GM18526 (cell line): ENCODE results near the gene TICAM1.
A peak's percentile ranks its signal among the peaks of the same experiment; 100 is the strongest.

Experiments
- POLR2A ChIP-seq: IDR thresholded peaks from 3 replicates; pipeline ENCODE4 v1.6.1; 2011; ENCODE audit not compliant: insufficient read length; ENCODE audit errors: extremely low read depth

TICAM1 gene

DNA sequence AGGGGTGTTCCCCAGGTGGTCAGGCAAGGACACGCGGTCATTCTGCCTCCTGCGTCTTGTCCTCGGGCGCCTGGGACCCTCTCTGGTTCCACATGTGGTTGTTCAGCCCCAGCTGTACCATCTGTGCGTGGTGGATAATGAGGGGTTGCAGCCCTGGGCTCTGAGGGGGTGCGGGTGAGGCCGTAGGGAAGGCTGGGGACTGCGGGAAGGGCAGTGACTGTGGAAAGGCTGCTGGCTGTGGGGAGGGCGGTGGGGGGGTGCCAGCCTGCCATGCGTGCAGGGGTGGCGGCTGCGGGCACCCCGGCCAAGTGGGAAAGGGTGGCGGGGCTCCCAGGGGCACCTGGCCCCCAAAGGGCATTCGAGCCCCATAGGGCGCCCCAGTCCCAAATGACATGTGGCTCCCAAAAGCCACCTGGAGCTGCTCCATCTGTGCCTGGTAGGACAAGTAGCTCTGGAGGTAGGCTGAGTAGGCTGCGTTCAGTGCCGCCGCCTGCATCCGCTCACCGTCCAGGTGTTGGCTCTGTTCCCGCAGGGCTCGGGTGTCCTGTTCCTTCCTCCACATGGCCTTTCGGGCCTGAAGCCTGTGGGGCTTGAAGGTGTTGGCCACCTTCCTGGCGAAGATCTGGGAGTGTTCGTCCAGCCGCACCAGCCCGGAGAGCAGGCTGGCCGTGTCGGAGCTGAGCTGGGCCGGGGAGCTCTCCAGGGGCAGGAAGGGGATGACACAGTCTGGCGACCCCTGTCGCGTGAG is 15.1 kb downstream of the TICAM1 start:
- no peak for TF ChIP-seq POLR2A

DNA sequence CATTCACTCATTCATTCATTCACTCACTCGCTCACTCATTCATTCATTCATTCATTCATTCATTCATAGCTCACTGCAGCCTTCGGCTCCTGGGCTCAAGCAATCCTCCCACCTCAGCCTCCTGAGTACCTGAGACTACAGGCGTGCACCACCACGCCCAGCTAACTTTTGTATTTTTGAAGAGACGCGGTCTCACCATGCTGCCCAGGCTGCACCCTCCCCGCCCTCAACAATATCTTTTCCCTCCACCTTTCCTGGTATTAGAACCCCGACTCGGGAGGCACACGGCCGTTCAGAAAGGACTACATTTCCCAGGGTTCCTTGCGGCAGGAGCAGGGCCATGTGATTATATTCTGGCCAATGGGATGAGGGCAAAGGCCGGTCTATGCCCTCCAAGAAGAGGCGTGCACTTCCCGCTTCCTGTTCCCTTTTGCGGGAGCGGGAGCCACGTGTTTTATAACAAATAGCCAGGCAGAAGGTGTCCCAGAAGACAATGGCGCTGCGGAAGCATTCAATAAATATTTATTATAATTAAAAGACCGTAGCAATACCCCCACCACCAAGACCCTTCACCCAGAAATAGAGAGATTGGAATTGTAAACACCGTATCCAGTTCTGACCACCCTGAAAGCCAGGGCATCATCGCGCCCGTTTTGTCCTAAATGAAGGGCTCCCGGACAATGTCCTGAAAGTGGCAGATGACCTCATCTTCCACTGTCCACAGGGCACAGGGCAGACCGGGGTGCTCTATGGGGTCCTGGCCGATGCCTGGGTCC is 15.9 kb downstream of the TICAM1 start:
- no peak for TF ChIP-seq POLR2A

DNA sequence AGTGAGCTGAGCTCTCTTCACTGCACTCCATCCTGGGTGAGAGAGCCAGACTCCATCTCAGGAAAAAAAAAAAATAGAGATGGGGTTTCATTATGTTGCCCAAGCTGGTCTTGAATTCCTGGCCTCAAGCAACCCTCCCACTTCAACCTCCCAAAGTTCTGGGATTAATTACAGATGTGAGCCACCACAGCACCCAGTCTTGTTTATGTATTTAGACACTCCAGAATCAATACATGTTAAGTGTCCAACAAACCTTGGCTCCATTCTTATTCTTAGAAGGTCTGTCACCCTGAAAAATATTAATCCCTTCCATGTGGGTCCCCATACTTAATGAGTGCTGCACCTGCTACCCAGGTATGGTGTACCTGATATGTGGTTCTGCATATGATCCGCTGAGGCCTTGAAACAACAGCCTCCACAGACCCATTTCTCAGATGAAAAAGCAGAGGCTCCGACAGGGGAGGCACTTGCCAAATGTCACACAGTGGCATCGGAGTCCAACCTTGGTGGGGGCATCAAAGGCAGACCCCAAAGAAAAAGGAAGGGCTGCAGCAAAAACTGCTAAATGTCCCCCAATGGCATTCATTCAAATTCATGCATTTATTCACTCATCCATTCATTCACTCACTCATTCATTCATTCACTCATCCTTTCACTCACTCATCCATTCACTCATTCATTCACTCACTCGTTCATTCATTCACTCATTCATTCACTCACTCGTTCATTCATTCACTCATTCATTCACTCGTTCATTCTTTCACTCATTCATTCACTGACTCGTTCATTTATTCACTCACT is 16.7 kb downstream of the TICAM1 start:
- TF ChIP-seq POLR2A = no peak

DNA sequence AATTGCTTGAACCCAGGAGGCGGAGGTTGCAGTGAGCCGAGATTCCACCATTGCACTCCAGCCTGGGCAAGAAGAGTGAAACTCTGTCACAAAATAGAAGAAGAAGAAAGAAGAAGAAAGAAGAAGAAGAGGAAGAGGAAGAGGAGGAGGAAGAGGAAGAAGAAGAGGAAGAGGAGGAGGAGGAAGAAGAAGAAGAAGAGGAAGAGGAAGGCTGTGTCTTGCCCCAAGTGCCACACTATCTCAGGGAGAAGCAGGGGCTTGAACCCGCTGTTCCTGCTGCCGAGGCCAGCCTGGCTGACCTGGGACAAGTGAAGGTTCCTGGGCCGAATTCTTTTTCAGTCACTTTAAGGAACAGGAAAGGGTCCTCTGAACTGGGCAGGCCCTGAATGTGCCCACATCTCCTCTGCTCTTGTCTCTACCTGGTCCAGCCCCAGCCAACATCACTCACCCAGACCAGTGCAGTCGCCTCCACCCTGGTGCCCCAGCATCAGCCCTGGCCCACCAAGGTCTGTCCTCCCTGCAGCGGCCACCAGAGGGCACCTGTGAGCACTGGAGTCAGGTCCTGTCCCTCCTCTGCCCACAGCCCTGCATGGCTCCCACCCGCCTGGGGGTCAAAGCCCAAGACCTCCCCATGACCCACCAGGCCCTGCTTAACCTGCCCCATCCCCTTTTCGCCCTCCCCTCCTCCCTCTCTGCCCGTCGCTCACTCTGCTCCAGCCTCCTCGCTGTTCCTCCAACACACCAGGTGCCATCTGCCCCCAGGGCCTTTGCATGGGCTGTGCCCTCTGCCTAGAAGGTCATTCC is 20.0 kb downstream of the TICAM1 start:
- TF ChIP-seq POLR2A = no peak

DNA sequence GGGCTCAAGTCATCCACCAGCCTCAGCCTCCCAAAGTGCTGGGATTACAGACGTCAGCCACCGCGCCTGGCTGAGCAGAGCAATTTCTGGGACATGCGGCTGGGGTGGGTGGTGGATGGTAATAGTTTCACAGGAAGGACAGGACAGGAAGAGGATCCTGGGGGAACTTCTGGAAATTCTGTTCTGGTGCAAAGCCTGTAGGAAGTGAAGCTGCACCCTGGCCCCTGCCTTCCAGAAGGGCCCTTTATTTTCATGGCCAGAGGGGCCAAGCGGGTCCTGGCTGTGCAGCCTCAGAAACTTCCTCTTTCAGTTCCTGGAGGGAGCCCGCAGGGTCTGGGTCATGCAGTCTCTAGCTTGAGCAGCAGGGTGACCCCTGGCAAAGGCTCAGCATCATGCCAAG is 24.3 kb downstream of the TICAM1 start:
- TF ChIP-seq POLR2A = no peak

DNA sequence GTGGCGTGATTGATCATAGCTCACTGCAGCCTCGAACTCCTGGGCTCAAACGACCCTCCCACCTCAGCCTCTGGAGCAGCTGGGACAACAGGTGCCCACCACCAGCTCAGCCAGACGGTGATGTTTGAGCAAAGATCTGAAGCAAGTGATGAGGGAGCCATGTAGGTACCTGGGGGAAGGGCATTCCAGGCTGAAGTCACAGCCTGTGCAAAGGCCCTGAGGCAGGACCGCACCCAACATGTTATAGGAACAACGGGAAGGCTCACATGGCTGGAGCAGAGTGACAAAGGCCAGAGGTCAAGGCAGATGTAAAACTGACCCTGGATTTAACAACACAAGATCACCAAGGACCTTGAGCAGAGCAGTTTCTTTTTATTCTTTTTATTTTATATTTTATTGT is 25.1 kb downstream of the TICAM1 start:
- TF ChIP-seq POLR2A = no peak

DNA sequence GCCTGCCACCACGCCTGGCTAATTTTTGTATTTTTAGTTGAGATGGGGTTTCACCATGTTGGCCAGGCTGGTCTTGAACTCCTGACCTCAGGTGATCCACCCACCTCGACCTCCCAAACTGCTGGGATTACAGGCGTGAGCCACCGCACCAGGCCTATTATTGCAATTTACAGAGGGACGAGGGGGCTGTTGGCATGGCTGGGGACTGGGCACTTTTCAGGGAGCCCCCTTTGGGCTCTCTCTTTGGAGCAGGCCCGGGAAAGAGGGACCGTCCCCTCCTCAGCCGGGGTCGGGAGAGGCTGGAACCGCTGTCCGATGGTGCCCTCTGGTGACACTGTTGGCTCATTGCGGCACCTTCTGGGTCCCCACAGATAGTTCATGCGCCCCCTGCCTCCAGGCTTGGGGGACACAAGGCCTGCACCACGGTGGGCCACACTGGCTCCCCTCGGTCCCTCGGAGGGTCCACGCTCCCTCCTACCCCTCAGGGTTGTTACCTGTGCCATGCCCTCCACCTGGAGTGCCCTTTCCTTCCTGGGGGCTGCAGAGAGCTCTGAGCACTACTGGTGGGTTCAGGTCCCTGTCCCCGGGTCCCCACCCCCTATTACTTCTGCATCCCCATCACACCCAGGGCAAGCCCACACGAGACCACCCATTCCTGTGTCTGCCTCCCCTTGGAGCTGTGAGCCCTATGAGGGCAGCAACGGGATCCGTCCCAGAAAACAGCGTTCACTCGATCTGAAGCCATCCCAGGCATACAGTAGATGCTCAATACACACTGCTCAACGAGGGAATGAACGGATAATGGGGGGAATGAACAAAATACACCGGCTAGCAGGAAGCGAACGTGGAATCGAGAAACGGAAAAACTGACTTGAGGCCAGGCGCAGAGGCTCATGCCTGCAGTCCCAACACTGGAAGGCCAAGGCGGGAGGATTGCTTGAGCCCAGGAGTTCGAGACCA is 27.5 kb downstream of the TICAM1 start:
- TF ChIP-seq POLR2A = no peak

DNA sequence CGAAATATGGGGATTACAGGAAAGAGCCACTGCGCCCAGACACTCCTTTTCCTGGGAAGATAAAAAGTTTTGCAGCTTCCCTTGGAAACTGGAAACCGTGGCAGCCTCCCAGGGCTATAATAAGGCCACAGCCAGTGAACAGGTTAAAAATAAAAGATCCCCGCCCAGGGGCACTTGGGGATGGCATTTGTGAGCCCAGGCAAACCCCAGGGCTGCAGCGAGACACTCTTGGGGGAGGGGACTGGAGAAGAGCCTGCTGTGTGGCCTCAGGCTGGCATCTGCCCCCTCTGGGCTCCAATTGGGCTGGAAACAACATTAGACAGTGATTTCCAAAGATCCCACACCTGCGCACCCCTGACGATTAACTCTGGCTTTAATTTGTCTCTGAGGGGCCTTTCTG is 28.8 kb downstream of the TICAM1 start:
- no peak for TF ChIP-seq POLR2A

DNA sequence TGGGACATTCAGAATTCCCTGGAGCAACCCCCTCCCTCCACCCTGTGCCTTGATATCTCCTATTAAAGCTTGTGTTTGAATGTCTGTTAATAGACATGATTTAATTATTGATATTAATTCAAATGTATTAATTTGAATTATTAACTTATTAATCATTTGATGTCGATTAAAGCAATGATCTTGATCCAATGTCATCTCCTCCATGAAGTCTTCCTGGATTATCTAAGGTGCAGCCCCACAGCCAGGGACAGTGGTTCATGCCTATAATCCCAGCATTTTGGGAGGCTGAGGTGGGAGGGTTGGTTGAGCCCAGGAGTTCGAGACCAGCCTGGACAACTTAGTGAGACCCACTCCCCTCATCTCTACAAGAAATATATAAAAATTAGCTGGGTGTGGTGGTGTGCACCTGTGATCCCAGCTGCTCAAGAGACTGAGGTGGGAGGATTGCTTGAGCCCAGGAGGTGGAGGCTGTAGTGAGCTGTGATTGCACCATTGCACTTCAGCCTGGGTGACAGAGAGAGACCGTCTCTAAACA is 30.4 kb downstream of the TICAM1 start:
- TF ChIP-seq POLR2A = no peak

DNA sequence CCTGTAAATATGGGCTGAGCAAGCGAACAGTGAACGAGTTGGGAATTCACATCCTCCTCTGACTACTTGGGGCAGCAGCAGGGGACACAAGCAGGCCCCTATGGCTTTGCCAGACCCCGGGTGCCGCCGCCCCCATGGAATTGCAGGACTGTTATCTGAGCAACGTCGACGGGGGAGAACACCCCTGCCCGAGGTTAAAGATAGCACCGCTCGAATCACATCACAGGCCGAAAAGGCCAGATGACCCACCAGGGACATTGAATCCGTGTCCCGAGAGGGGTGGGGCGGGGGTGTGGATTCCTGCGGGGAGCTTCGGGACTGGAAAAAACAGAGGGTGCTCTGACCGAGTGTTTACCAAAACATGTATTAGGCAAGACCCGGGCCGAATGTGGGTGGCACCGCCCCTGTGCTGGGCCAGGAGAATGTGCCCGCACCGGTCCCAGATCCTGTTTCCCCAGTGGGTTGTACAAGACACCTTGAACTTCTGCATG is 30.9 kb downstream of the TICAM1 start:
- TF ChIP-seq POLR2A = no peak

DNA sequence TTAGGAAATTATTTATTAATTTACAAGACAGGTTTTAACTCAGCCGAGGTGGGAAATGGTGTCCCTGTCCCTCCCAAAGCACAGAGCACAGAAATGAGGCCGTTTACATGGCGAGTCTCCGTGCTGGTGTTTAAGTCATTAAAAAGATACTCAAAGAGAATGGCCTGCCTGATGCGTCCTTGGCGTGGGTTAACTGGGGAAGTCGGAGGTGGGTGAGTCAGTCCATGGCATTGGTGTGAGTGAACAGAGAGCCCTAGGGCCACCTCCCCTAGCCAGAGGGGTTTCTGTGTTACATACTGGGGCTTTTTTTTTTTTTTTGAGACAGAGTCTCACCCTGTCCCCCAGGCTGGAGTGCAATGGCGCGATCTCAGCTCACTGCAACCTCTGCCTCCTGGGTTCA is 36.1 kb downstream of the TICAM1 start:
- no peak for TF ChIP-seq POLR2A

DNA sequence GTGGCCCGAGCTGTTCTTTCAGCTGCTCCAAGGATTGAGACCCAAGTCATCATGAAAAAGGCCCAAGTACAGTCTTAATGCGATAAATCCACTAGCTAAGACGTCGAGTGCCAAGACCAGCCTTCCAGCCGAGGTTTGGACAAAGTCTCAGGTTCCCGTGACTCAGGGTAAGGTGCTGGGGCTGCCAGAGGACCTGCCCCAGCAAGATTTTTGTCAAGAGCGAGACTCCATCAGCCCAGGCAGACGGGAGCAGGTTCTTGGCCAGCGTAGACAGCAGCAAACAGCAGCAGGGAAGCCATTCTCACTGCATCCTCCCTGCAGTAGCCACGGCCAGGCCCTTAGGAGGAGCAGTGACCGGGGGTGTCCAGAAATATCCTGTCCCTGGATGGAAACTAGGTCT is 36.5 kb downstream of the TICAM1 start:
- no peak for TF ChIP-seq POLR2A

DNA sequence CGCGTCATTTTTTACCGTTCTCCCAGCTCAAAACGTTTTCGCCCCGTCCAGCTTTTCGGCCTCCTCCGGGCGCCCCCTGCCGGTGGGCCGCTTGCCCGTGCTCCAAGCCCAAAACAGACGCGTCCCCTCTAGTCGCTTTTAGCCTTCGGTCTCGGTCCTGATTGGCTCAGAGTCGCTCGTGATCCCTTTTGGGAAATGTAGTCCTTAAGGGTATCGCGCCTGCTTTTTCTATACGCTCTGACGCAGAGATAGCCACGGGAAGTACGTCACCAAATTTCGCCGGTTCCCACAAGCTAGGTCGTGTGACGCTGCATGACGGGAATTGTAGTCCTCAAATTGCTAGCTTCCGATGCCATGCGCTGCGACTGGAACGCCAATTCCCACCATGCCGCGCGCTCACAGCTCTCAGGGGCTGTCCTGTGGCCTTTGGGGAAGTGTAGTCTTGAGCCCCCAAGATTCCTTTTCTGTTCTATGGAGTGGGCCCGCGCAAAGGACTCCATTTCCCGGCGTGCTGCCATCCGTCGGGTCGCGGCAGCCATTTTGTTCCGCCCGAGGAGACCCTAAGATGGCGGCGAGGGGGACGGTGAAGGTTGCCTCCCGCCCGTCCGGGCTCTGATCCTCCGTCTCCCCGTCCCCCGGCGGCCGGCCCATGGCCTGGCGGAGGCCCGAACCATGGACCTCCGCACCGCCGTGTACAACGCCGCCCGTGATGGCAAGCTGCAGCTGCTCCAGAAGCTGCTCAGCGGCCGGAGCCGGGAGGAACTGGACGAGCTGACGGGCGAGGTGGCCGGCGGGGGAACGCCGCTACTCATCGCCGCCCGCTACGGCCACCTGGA is 40.1 kb downstream of the TICAM1 start, which contains the start of gene FEM1A:
Gene FEM1A, plus strand, starts transcription at position 552 of the 836 bp plus-strand sequence. Its CDS starts 121 bp downstream, at position 673.
- peak; percentile 82 for TF ChIP-seq POLR2A
